IMR-90 (cell line): ENCODE data around the gene CLEC2D. TPM values are rescaled to one million over a fixed set of nuclear protein-coding genes. Genes with fewer than 3 reads are reported as not detected.

Source experiments
- ATAC-seq: fragments of 200-7000 bp; cut with Tn5 transposase; 2 replicates; pipeline ENCODE4 v1.9.1; 2020; ENCODE audit warnings: low read depth, mild to moderate bottlenecking, moderate library complexity
- BruUV-seq: library from RNA; stranded (reverse); fragments of 400-500 nt; replicated peaks from 2 replicates; lab custom pipeline; 2021; lab: Mats Ljungman, UMichigan
- CTCF ChIA-PET: fragments of 300-600 bp; formaldehyde crosslinking; extraction: SDS; loops from one replicate; lab custom pipeline; 2021; ENCODE audit warnings: antibody characterized with exemption; lab: Yijun Ruan, JAX
- POLR2A ChIA-PET: fragments of 300-600 bp; sonication (Branson Sonifier 250); formaldehyde crosslinking; loops from one replicate; lab custom pipeline; 2022; ENCODE audit warnings: antibody characterized with exemption; ENCODE audit not compliant: unreplicated experiment; lab: Charles Lee
- DNase-seq: peaks from one replicate; pipeline ENCODE4 v3.0.0; 2013
- H2AFZ ChIP-seq: replicated peaks from 2 replicates; pipeline ENCODE3; 2013; ENCODE audit warnings: low read length, mild to moderate bottlenecking; ENCODE audit not compliant: poor library complexity
- H2AK5ac ChIP-seq: 2 replicates; pipeline ENCODE4 v1.6.1; 2013; ENCODE audit warnings: low read depth, low read length, inconsistent platforms
- H2AK9ac ChIP-seq: replicated peaks from 2 replicates; pipeline ENCODE3; 2013; ENCODE audit warnings: mild to moderate bottlenecking, low read depth, low read length, moderate library complexity; ENCODE audit not compliant: poor library complexity
- H2BK120ac ChIP-seq: 2 replicates; pipeline ENCODE4 v1.6.1; 2013; ENCODE audit warnings: low read depth, low read length, inconsistent platforms
- H2BK15ac ChIP-seq: 3 replicates; pipeline ENCODE4 v1.6.1; 2013; ENCODE audit warnings: low read depth, low read length, inconsistent platforms
- H2BK20ac ChIP-seq: 2 replicates; pipeline ENCODE4 v1.6.1; 2013; ENCODE audit warnings: low read depth, mild to moderate bottlenecking, inconsistent platforms, low read length, moderate library complexity
- H2BK5ac ChIP-seq: 2 replicates; pipeline ENCODE4 v1.6.1; 2013; ENCODE audit warnings: mild to moderate bottlenecking, low read depth, low read length, inconsistent platforms; ENCODE audit not compliant: poor library complexity, severe bottlenecking
- H3K14ac ChIP-seq: replicated peaks from 2 replicates; pipeline ENCODE4 v1.6.1; 2013; ENCODE audit warnings: low read depth, low read length, inconsistent platforms
- H3K18ac ChIP-seq: 2 replicates; pipeline ENCODE4 v1.6.1; 2013; ENCODE audit warnings: low read depth, low read length, control low read depth
- H3K23ac ChIP-seq: 2 replicates; pipeline ENCODE4 v1.6.1; 2013; ENCODE audit warnings: low read depth, low read length, inconsistent platforms
- H3K27ac ChIP-seq: 2 replicates; pipeline ENCODE4 v1.5.1; 2013; ENCODE audit warnings: mild to moderate bottlenecking, control low read depth, low read length; ENCODE audit not compliant: insufficient read depth
- H3K27me3 ChIP-seq: 2 replicates; pipeline ENCODE4 v1.6.1; 2013; ENCODE audit warnings: low read length; ENCODE audit not compliant: control insufficient read depth, insufficient read depth
- H3K36me3 ChIP-seq: 2 replicates; pipeline ENCODE4 v1.6.1; 2013; ENCODE audit warnings: low read length, mixed read lengths; ENCODE audit not compliant: control insufficient read depth, insufficient read depth
- H3K4ac ChIP-seq: 2 replicates; pipeline ENCODE4 v1.6.1; 2013; ENCODE audit warnings: low read depth, low read length, inconsistent platforms
- H3K4me1 ChIP-seq: 2 replicates; pipeline ENCODE4 v1.6.1; 2013; ENCODE audit warnings: low read length, mixed read lengths; ENCODE audit not compliant: control insufficient read depth, insufficient read depth
- H3K4me2 ChIP-seq: 2 replicates; pipeline ENCODE4 v1.6.1; 2013; ENCODE audit warnings: low read depth, mild to moderate bottlenecking, control low read depth, low read length, moderate library complexity
- H3K4me3 ChIP-seq: 2 replicates; pipeline ENCODE4 v1.5.1; 2013; ENCODE audit warnings: low read depth, mild to moderate bottlenecking, control low read depth, low read length, moderate library complexity; ENCODE audit not compliant: insufficient read depth
- H3K56ac ChIP-seq: 2 replicates; pipeline ENCODE4 v1.6.1; 2013; ENCODE audit warnings: low read length, inconsistent platforms; ENCODE audit not compliant: insufficient read depth; ENCODE audit errors: extremely low read depth
- H3K79me1 ChIP-seq, 2 experiments: 2 replicates each; pipeline ENCODE4 v1.6.1; 2013; ENCODE audit warnings: low read length in 2 of 2, inconsistent platforms in 1 of 2, low read depth in 1 of 2
- H3K9ac ChIP-seq: 2 replicates; pipeline ENCODE4 v1.6.1; 2013; ENCODE audit warnings: low read depth, low read length, control low read depth
- H3K9me1 ChIP-seq: 2 replicates; pipeline ENCODE4 v1.6.1; 2013; ENCODE audit warnings: low read length, inconsistent platforms; ENCODE audit not compliant: insufficient read depth
- H3K9me3 ChIP-seq: 2 replicates; pipeline ENCODE4 v1.6.1; 2013; ENCODE audit warnings: low read length; ENCODE audit not compliant: control insufficient read depth, insufficient read depth
- H4K20me1 ChIP-seq: 2 replicates; pipeline ENCODE4 v1.6.1; 2013; ENCODE audit warnings: low read length, inconsistent platforms; ENCODE audit not compliant: insufficient read depth
- H4K5ac ChIP-seq: 2 replicates; pipeline ENCODE4 v1.6.1; 2013; ENCODE audit warnings: mild to moderate bottlenecking, low read depth, low read length, control low read depth
- H4K8ac ChIP-seq, 2 experiments: 2 replicates each; pipeline ENCODE4 v1.6.1; 2013; ENCODE audit warnings: low read depth in 2 of 2, low read length in 2 of 2, control low read depth in 1 of 2, inconsistent platforms in 1 of 2
- H4K91ac ChIP-seq: 2 replicates; pipeline ENCODE4 v1.6.1; 2013; ENCODE audit warnings: low read depth, low read length, inconsistent platforms; ENCODE audit not compliant: insufficient read depth
- BHLHE40 ChIP-seq: fragments of 150-350 bp; IDR thresholded peaks from 2 replicates; pipeline ENCODE4 v1.6.1; 2016; ENCODE audit warnings: mild to moderate bottlenecking, low read depth, low read length
- CHD1 ChIP-seq: IDR thresholded peaks from 2 replicates; pipeline ENCODE4 v1.6.1; 2012; ENCODE audit warnings: low read depth, low read length, improper control_type of control experiment
- CTCF ChIP-seq: conservative IDR thresholded peaks from 2 replicates; pipeline ENCODE4 v1.5.1; 2012; ENCODE audit warnings: mild to moderate bottlenecking, low read depth, low read length, improper control_type of control experiment
- ELK1 ChIP-seq: fragments of 150-350 bp; IDR thresholded peaks from 2 replicates; pipeline ENCODE4 v1.6.1; 2016; ENCODE audit warnings: low read depth, mild to moderate bottlenecking, low read length, moderate library complexity, borderline replicate concordance
- NFE2L2 ChIP-seq: fragments of 150-350 bp; IDR thresholded peaks from 2 replicates; pipeline ENCODE4 v1.6.1; 2016; ENCODE audit warnings: low read depth, mild to moderate bottlenecking, low read length
- RAD21 ChIP-seq: IDR thresholded peaks from 2 replicates; pipeline ENCODE4 v1.6.1; 2012; ENCODE audit warnings: low read length, improper control_type of control experiment
- RCOR1 ChIP-seq: IDR thresholded peaks from 2 replicates; pipeline ENCODE4 v1.6.1; 2012; ENCODE audit warnings: mild to moderate bottlenecking, low read length, improper control_type of control experiment; ENCODE audit not compliant: insufficient replicate concordance
- RFX5 ChIP-seq: IDR thresholded peaks from 2 replicates; pipeline ENCODE4 v1.8.0; 2012; ENCODE audit warnings: low read depth, mild to moderate bottlenecking, low read length, moderate library complexity
- SMC3 ChIP-seq: fragments of 150-350 bp; IDR thresholded peaks from 2 replicates; pipeline ENCODE4 v1.6.1; 2016; ENCODE audit warnings: low read depth, mild to moderate bottlenecking, antibody characterized with exemption, low read length, moderate library complexity
- USF2 ChIP-seq: fragments of 150-350 bp; IDR thresholded peaks from 2 replicates; pipeline ENCODE4 v1.6.1; 2017; ENCODE audit warnings: mild to moderate bottlenecking, antibody characterized with exemption, low read length, low read depth
- WGBS, 2 experiments: methylation state at CpG; one replicate each; pipeline versions ENCODE4 v1.1.5 to v1.1.7; 2013; ENCODE audit warnings: missing lambda C conversion rate in 2 of 2; ENCODE audit not compliant: insufficient read length in 1 of 2; ENCODE audit errors: extremely low coverage in 2 of 2; 5-methylcytosine and 5-hydroxymethylcytosine counted together
- dilution Hi-C: fragments of 300-500 bp; cut with HindIII; formaldehyde crosslinking; loops from one replicate; pipeline ENCODE4 v1.14.3; 2018; ENCODE audit warnings: low sequenced_read_pairs; ENCODE audit not compliant: unreplicated experiment
- in situ Hi-C: fragments of 300-500 bp; cut with MboI; formaldehyde crosslinking; loops from 3 replicates; pipeline ENCODE4 v1.14.3; 2019; ENCODE audit warnings: low sequenced_read_pairs, inconsistent platforms, mixed read lengths
- intact Hi-C: fragments of 100-400 bp; cut with micrococcal nuclease; formaldehyde crosslinking; loops from 2 replicates; pipeline ENCODE4 v1.10.0; 2022
- polyA plus RNA-seq, 3 experiments: library from polyadenylated mRNA; depleted of rRNA; stranded (reverse); fragments of >200 nt; gene quantifications; 2 replicates each; pipeline ENCODE4 v1.2.3, GENCODE V29; 2012; ENCODE audit warnings: low replicate concordance in 1 of 3
- total RNA-seq: library from RNA; depleted of rRNA; stranded (reverse); fragments of >200 nt; gene quantifications from 2 replicates; pipeline ENCODE4 v1.2.3, GENCODE V29; 2012

The CLEC2D gene
- total and polyA plus RNA-seq, 2 of the 4 experiments (the other 2 are of a cell fraction), result 0.72 to 1.2 TPM

- Histone ChIP-seq H3K36me3 (no peaks in the 10 kb centered on the region), H3K56ac (no peak overlapping the region), H3K9me3 (no peaks in the 10 kb centered on the region), H3K14ac (no peak overlapping the region), H2AFZ (no peak overlapping the region), H3K27ac (no peak overlapping the region), H3K23ac (no peak overlapping the region), H4K20me1 (no peaks in the 10 kb centered on the region), H3K9ac (no peak overlapping the region), H3K4me2 (no peak overlapping the region), H3K9me1 (no peaks in the 10 kb centered on the region), H3K79me1 (no peaks in the 10 kb centered on the region), H2BK20ac (no peak overlapping the region), H2BK120ac (no peak overlapping the region), H4K91ac (no peak overlapping the region), H2BK5ac (no peak overlapping the region), H2AK9ac (no peak overlapping the region), H3K18ac (no peak overlapping the region), H2BK15ac (no peak overlapping the region), H4K8ac (no peak overlapping the region), H4K5ac (no peak overlapping the region), H3K4me3 (no peak overlapping the region), H3K4me1 (peaks cover 1% of the 10 kb centered on the region; the same call in 1 of the 2 replicates), H3K4ac (no peak overlapping the region), H3K27me3 (no peaks in the 10 kb centered on the region), H2AK5ac (no peak overlapping the region)
- ChIA-PET CTCF (no interaction called here), POLR2A (no interaction called here)
- DNase-seq (no peak), ATAC-seq (no peak)
- no TSS peak for BruUV-seq
- WGBS, 2 experiments, result no CpG with 5 or more reads among the region's 3 CpGs
- intact Hi-C loops, result no loop called here
- in situ Hi-C loops, result loop anchor here (25.0 kb wide), 1 partner anchor 365 kb away; no protein-coding TSS in a partner anchor
- TF ChIP-seq SMC3, result no peak
- TF ChIP-seq NFE2L2, result no peak
- no peak for TF ChIP-seq RCOR1
- no peak for TF ChIP-seq CTCF
- no peak for TF ChIP-seq RFX5
- no peak for TF ChIP-seq BHLHE40
- no peak for TF ChIP-seq ELK1
- no peak for TF ChIP-seq RAD21
- TF ChIP-seq CHD1, result no peak
- no peak for TF ChIP-seq USF2
- dilution Hi-C loops, result loop anchor here (10.0 kb wide), 1 partner anchor 67 kb away; no protein-coding TSS in a partner anchor
These were observed 32.7 kb downstream of the CLEC2D start for GRCh38 chr12:9702255-9702654.
